GM23248 (cell line): ENCODE results near the gene ZNF692. TPM values are rescaled to one million over a fixed set of nuclear protein-coding genes. Genes with fewer than 3 reads are reported as not detected.

Experiments used
- DNase-seq: peaks from one replicate; pipeline ENCODE4 v3.0.0-alpha.2; 2015
- H2AFZ ChIP-seq: fragments of 200-600 bp; sonication (generic); 2 replicates; pipeline ENCODE4 v1.6.1; 2016; ENCODE audit warnings: antibody characterized with exemption
- H3F3A ChIP-seq: fragments of 200-600 bp; sonication (generic); 2 replicates; pipeline ENCODE4 v1.6.1; 2016; ENCODE audit warnings: mild to moderate bottlenecking, antibody characterized with exemption, mixed run types; ENCODE audit not compliant: insufficient read depth
- H3K27ac ChIP-seq: fragments of 200-600 bp; sonication (generic); 2 replicates; pipeline ENCODE4 v1.5.1; 2016; ENCODE audit warnings: mild to moderate bottlenecking
- H3K27me3 ChIP-seq: fragments of 200-600 bp; sonication (generic); replicated peaks from 2 replicates; pipeline ENCODE4 v1.6.1; 2016; ENCODE audit warnings: mild to moderate bottlenecking; ENCODE audit not compliant: insufficient read depth
- H3K36me3 ChIP-seq: fragments of 200-600 bp; sonication (generic); 2 replicates; pipeline ENCODE4 v1.6.1; 2016; ENCODE audit warnings: low read depth, mild to moderate bottlenecking
- H3K4me1 ChIP-seq: fragments of 200-600 bp; sonication (generic); 2 replicates; pipeline ENCODE4 v1.6.1; 2016; ENCODE audit warnings: mild to moderate bottlenecking; ENCODE audit not compliant: insufficient read depth
- H3K4me2 ChIP-seq: fragments of 200-600 bp; sonication (generic); one replicate; pipeline ENCODE4 v1.6.1; 2016; ENCODE audit warnings: mild to moderate bottlenecking; ENCODE audit not compliant: unreplicated experiment
- H3K4me3 ChIP-seq: fragments of 200-600 bp; sonication (generic); 2 replicates; pipeline ENCODE4 v1.5.1; 2016; ENCODE audit warnings: mild to moderate bottlenecking
- H3K79me2 ChIP-seq: fragments of 200-600 bp; sonication (generic); 2 replicates; pipeline ENCODE4 v1.6.1; 2016; ENCODE audit warnings: mild to moderate bottlenecking; ENCODE audit not compliant: insufficient read depth
- H3K9ac ChIP-seq: fragments of 200-600 bp; sonication (generic); 2 replicates; pipeline ENCODE4 v1.6.1; 2016; ENCODE audit warnings: mild to moderate bottlenecking
- H3K9me2 ChIP-seq: fragments of 200-600 bp; sonication (generic); 2 replicates; pipeline ENCODE4 v1.6.1; 2016; ENCODE audit warnings: mixed run types, mild to moderate bottlenecking, moderate library complexity; ENCODE audit not compliant: insufficient read depth
- H3K9me3 ChIP-seq: fragments of 200-600 bp; sonication (generic); one replicate; pipeline ENCODE4 v1.6.1; 2017; ENCODE audit warnings: low read depth
- H4K20me1 ChIP-seq: fragments of 200-600 bp; sonication (generic); 2 replicates; pipeline ENCODE4 v1.6.0; 2016; ENCODE audit not compliant: insufficient read depth
- EZH2 ChIP-seq: fragments of 200-600 bp; sonication (generic); IDR thresholded peaks from 2 replicates; pipeline ENCODE4 v1.6.1; 2018; ENCODE audit warnings: antibody characterized with exemption, mild to moderate bottlenecking; ENCODE audit not compliant: insufficient read depth, poor library complexity, severe bottlenecking
- EZH2phosphoT487 ChIP-seq: fragments of 200-600 bp; sonication (generic); IDR thresholded peaks from 2 replicates; pipeline ENCODE4 v1.6.1; 2018; ENCODE audit warnings: antibody characterized with exemption, moderate library complexity, mild to moderate bottlenecking, low read depth; ENCODE audit not compliant: insufficient read depth
- WGBS, 2 experiments: methylation state at CpG; one replicate each; pipeline ENCODE4 v1.1.6; 2015 to 2017; ENCODE audit warnings: low lambda C conversion rate in 2 of 2, low coverage in 1 of 2; ENCODE audit errors: missing lambda C conversion rate in 2 of 2; 5-methylcytosine and 5-hydroxymethylcytosine counted together
- in situ Hi-C: fragments of 300-500 bp; cut with MboI; formaldehyde crosslinking; loops from 2 replicates; pipeline ENCODE4 v1.15.0; 2020
- polyA plus RNA-seq: library from polyadenylated mRNA; unstranded; fragments of >200 nt; fragmentation: Nextera tagmentation; extraction: Ambion mirVana; gene quantifications from 2 replicates; pipeline ENCODE4 v1.2.1, GENCODE V29; 2016
- total RNA-seq: library from RNA; depleted of rRNA; stranded (reverse); fragments of >200 nt; shearing (Covaris generic); gene quantifications from 2 replicates; pipeline ENCODE4 v1.2.3, GENCODE V29; 2014

ZNF692 gene
- total and polyA plus RNA-seq, 2 experiments from 2014 or later = 16.2 to 17.0 TPM

GRCh38 chr1:248897412-248898337 lies 38.8 kb upstream of the ZNF692 start:
- no peak overlapping the region for H2AFZ ChIP-seq
- WGBS, 2 experiments = 25 to 32% methylated on average over 9 of the region's 9 CpGs
- H3K27me3 ChIP-seq = no peaks in the 10 kb centered on the region; the same call in 1 of the 2 replicates
- no peaks in the 10 kb centered on the region for H3K9me2 ChIP-seq
- H3K79me2 ChIP-seq = no peaks in the 10 kb centered on the region
- in situ Hi-C loops = no loop called here
- H3K4me2 ChIP-seq = no peak overlapping the region
- H3K9ac ChIP-seq = no peak overlapping the region
- H3K9me3 ChIP-seq = no peaks in the 10 kb centered on the region
- H3F3A ChIP-seq = no peaks in the 10 kb centered on the region
- no peaks in the 10 kb centered on the region for H3K4me1 ChIP-seq
- DNase-seq = no peak
- no peaks in the 10 kb centered on the region for H3K36me3 ChIP-seq
- TF ChIP-seq EZH2phosphoT487 (no peak), EZH2 (no peak)
- no peak overlapping the region for H3K27ac ChIP-seq
- no peak overlapping the region for H3K4me3 ChIP-seq
- H4K20me1 ChIP-seq = no peaks in the 10 kb centered on the region

- Histone ChIP-seq H3K9ac (no peak overlapping the region), H4K20me1 (no peaks in the 10 kb centered on the region), H3K9me3 (no peaks in the 10 kb centered on the region), H3F3A (no peaks in the 10 kb centered on the region), H3K9me2 (no peaks in the 10 kb centered on the region), H3K27ac (no peak overlapping the region), H3K4me1 (no peaks in the 10 kb centered on the region), H3K79me2 (no peaks in the 10 kb centered on the region), H3K27me3 (no peaks in the 10 kb centered on the region; the same call in 1 of the 2 replicates), H3K36me3 (no peaks in the 10 kb centered on the region), H3K4me2 (no peak overlapping the region), H3K4me3 (no peak overlapping the region), H2AFZ (no peak overlapping the region)
- DNase-seq = no peak
- TF ChIP-seq EZH2phosphoT487 (no peak), EZH2 (no peak)
- in situ Hi-C loops = no loop called here
These were observed 36.0 kb upstream of the ZNF692 start for GRCh38 chr1:248894837-248895236.

GRCh38 chr1:248892590-248892989 lies 33.7 kb upstream of the ZNF692 start:
- 0 to 28% methylated on average over 1 of the region's 1 CpG for WGBS, 2 experiments
- no peaks in the 10 kb centered on the region for H4K20me1 ChIP-seq
- no peak overlapping the region for H3K4me3 ChIP-seq
- H3K79me2 ChIP-seq = no peaks in the 10 kb centered on the region
- H3K9me2 ChIP-seq = no peaks in the 10 kb centered on the region
- no peaks in the 10 kb centered on the region for H3F3A ChIP-seq
- in situ Hi-C loops = no loop called here
- H3K9ac ChIP-seq = no peak overlapping the region
- no peak for DNase-seq
- no peaks in the 10 kb centered on the region for H3K4me1 ChIP-seq
- TF ChIP-seq EZH2 = no peak
- no peak for TF ChIP-seq EZH2phosphoT487
- no peaks in the 10 kb centered on the region for H3K9me3 ChIP-seq
- no peak overlapping the region for H3K27ac ChIP-seq
- H3K27me3 ChIP-seq = peaks cover 4% of the 10 kb centered on the region; the same call in 1 of the 2 replicates
- H2AFZ ChIP-seq = no peak overlapping the region
- no peak overlapping the region for H3K4me2 ChIP-seq
- no peaks in the 10 kb centered on the region for H3K36me3 ChIP-seq

GRCh38 chr1:248891758-248892157 lies 32.9 kb upstream of the ZNF692 start:
- in situ Hi-C loops = no loop called here
- Histone ChIP-seq H3K9me2 (no peaks in the 10 kb centered on the region), H4K20me1 (no peaks in the 10 kb centered on the region), H3K4me1 (no peaks in the 10 kb centered on the region), H3F3A (no peaks in the 10 kb centered on the region), H2AFZ (no peak overlapping the region), H3K27ac (no peak overlapping the region), H3K4me3 (no peak overlapping the region), H3K79me2 (no peaks in the 10 kb centered on the region), H3K4me2 (no peak overlapping the region), H3K9ac (no peak overlapping the region), H3K9me3 (no peaks in the 10 kb centered on the region), H3K27me3 (0 out of 2 replicates have a peak, but pooled peaks cover 4% of the 10 kb centered on the region), H3K36me3 (no peaks in the 10 kb centered on the region)
- DNase-seq = no peak
- whole genome bisulfite sequencing, 2 experiments = 77 to 78% methylated on average over 2 of the region's 2 CpGs
- no peak for TF ChIP-seq EZH2phosphoT487
- no peak for TF ChIP-seq EZH2
